Body of pancreas (tissue), 4 donors: ENCODE data around the gene CST11. TPM values are rescaled to one million over a fixed set of nuclear protein-coding genes. Genes with fewer than 3 reads are reported as not detected.

Experiments
- ATAC-seq: fragments of 150-250 bp; one replicate; pipeline ENCODE4 v1.9.1; 2016
- DNase-seq, 4 donors: peaks; one replicate each; pipeline ENCODE4 v3.0.0-alpha.2; 2019
- H3K27ac ChIP-seq, 4 donors: fragments of 200-600 bp; sonication (generic); 1 replicate in 3 of 4; 2 replicates in 1 of 4; pipeline versions ENCODE4 v1.5.1 to v1.6.1; 2016 to 2019; ENCODE audit warnings: mild to moderate bottlenecking in 1 of 4, mixed read lengths in 1 of 4, moderate library complexity in 1 of 4
- H3K27me3 ChIP-seq, 2 donors: fragments of 200-600 bp; sonication (generic); one replicate each; pipeline ENCODE4 v1.6.0; 2016; ENCODE audit warnings: mild to moderate bottlenecking in 1 of 2
- H3K36me3 ChIP-seq, 2 donors: fragments of 200-600 bp; sonication (generic); replicated peaks in 1 of 2; 2 replicates each; pipeline ENCODE4 v1.5.1; 2016; ENCODE audit warnings: low read depth in 2 of 2; ENCODE audit not compliant: insufficient read depth in 1 of 2
- H3K4me1 ChIP-seq: fragments of 200-600 bp; sonication (generic); one replicate; pipeline ENCODE4 v1.6.0; 2016
- H3K4me3 ChIP-seq, 2 donors: fragments of 200-600 bp; sonication (generic); 1 replicate in 1 of 2; 2 replicates in 1 of 2; pipeline ENCODE4 v1.5.1; 2016 to 2019
- H3K9me3 ChIP-seq, 3 donors: fragments of 200-600 bp; sonication (generic); 1 replicate in 2 of 3; 2 replicates in 1 of 3; pipeline ENCODE4 v1.5.1; 2016
- POLR2A ChIP-seq, 3 donors: fragments of 450-650 bp; IDR thresholded peaks; one replicate each; pipeline ENCODE4 v1.6.1; 2016; ENCODE audit warnings: antibody characterized with exemption in 3 of 3, mild to moderate bottlenecking in 2 of 3
- WGBS, 2 donors: methylation state at CpG; one replicate each; pipeline ENCODE4 v1.1.5; 2017; 5-methylcytosine and 5-hydroxymethylcytosine counted together
- intact Hi-C: fragments of 100-400 bp; cut with DNase I; formaldehyde crosslinking; loops from one replicate; pipeline ENCODE4 v1.15.1; 2023
- total RNA-seq, 2 donors: library from RNA; depleted of rRNA; stranded (reverse); fragments of >200 nt; gene quantifications; one replicate each; pipeline ENCODE4 v1.1.0, GENCODE V29; 2016
- TF ChIP-seq, protein P1 (sequence below), 7 experiments: fragments of 450-650 bp in 4 of 7; fragments of 200-600 bp in 3 of 7; sonication (generic) in 3 of 7; IDR thresholded peaks; one replicate each; pipeline ENCODE4 v1.5.1; 2016 to 2019; ENCODE audit warnings: antibody characterized with exemption in 7 of 7

Gene CST11
- total RNA-seq, 2 donors from 2014 or later, result not detected

DNA sequence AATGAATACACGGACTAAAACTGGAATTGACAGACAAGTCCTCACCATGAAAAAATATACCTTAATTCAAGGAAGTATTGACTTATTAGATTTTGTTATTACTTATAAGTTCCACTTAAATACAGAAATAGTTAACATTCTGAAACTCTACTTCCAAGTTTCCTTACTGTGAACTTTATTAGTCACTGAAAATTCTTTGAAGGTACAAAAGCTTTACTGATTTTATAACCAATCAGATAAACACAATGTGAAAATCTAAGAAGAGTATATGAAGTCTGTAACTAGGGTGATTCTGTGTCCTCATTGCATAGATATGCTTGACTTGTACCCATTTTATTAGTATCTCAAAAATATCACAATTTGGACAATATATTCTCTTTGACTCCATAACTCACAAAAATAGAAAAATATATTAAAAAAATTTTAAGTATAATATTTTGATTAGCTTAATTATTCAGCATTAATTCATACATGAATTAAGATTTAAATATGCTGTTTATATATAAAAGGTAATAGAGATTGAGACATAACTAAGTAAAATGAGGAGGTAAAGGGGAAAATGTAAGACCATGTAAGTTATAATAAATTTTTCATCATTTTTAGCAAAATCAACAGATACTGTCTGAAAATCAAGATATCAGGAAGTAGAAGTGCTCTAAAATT, 38.0 kb downstream of the CST11 start:
- WGBS, 2 donors, result 54 to 65% methylated on average over 1 of the region's 1 CpG
- peaks cover 20% of the 10 kb centered on the region for H3K4me1 ChIP-seq
- DNase-seq (no peak), ATAC-seq (no peak)
- no peaks in the 10 kb centered on the region for H3K36me3 ChIP-seq
- intact Hi-C loops, result loop anchor here (10.0 kb wide), 1 partner anchor 70 kb away; no protein-coding TSS in a partner anchor
- no peaks in the 10 kb centered on the region for H3K27me3 ChIP-seq
- TF ChIP-seq, protein P1, sequence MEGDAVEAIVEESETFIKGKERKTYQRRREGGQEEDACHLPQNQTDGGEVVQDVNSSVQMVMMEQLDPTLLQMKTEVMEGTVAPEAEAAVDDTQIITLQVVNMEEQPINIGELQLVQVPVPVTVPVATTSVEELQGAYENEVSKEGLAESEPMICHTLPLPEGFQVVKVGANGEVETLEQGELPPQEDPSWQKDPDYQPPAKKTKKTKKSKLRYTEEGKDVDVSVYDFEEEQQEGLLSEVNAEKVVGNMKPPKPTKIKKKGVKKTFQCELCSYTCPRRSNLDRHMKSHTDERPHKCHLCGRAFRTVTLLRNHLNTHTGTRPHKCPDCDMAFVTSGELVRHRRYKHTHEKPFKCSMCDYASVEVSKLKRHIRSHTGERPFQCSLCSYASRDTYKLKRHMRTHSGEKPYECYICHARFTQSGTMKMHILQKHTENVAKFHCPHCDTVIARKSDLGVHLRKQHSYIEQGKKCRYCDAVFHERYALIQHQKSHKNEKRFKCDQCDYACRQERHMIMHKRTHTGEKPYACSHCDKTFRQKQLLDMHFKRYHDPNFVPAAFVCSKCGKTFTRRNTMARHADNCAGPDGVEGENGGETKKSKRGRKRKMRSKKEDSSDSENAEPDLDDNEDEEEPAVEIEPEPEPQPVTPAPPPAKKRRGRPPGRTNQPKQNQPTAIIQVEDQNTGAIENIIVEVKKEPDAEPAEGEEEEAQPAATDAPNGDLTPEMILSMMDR (IDR thresholded peaks at IDR 0.05), result no peak
- TF ChIP-seq POLR2A (IDR thresholded peaks at IDR 0.05), result no peak
- H3K27ac ChIP-seq, result no peak overlapping the region
- H3K4me3 ChIP-seq, result no peak overlapping the region
- no peaks in the 10 kb centered on the region for H3K9me3 ChIP-seq

DNA sequence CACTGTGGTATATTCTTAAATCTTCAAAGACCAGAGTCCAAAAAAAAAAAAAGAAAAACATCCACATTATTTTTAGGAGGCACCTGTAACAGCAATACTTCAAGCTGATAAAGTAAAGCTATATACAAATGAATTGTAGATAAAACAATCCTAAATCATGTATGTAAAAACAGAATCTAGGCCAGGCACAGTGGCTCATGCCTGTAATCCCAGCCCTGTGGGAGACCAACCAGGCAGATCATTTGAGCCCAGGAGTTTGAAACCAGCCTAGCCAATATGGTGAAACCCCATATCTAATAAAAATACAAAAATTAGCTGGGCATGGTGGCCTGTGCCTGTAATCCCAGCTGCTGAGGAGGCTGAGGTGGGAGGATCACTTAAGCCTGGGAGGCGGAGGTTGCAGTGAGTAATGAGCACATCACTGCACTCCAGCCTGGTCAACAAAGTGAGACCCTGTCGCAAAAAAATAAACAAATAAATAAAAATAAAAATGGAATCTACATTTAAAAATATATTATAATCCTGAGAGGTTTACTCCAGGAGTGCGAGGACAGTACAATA, 38.7 kb downstream of the CST11 start:
- no peak for DNase-seq
- Histone ChIP-seq H3K4me1 (peaks cover 16% of the 10 kb centered on the region), H3K4me3 (no peak overlapping the region), H3K27me3 (no peaks in the 10 kb centered on the region), H3K9me3 (no peaks in the 10 kb centered on the region), H3K27ac (no peak overlapping the region), H3K36me3 (no peaks in the 10 kb centered on the region)
- no peak for TF ChIP-seq POLR2A (IDR thresholded peaks at IDR 0.05)
- TF ChIP-seq, protein P1 (IDR thresholded peaks at IDR 0.05), result no peak
- intact Hi-C loops, result loop anchor here (10.0 kb wide), 1 partner anchor 69 kb away; no protein-coding TSS in a partner anchor
- no peak for ATAC-seq
- 96 to 97% methylated on average over 3 of the region's 3 CpGs for WGBS, 2 donors

DNA sequence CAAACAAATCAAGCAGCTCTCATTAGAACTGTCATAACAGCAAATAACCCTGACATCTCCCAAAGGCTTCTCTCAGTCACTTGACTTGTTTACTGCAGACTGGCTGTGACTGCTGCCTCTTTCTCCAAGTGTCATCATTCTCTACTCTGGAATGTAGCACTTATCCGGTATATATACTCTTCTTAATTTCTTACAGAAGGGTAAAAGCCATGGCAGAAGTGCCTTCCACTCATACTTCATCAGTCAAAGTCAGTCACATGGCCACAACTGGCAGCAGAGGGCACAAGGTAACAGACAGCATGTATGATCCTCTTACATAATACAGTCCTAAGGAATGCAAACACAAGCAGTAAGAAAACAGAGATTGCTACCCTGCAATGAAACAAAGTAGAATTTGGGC, 40.6 kb downstream of the CST11 start:
- DNase-seq (no peak), ATAC-seq (no peak)
- TF ChIP-seq POLR2A (IDR thresholded peaks at IDR 0.05), result no peak
- TF ChIP-seq, protein P1 (IDR thresholded peaks at IDR 0.05), result no peak
- WGBS, 2 donors, result 58 to 61% methylated on average over 1 of the region's 1 CpG
- H3K9me3 ChIP-seq, result no peaks in the 10 kb centered on the region
- no peak overlapping the region for H3K27ac ChIP-seq
- intact Hi-C loops, result loop anchor here (10.0 kb wide), 1 partner anchor 67 kb away; no protein-coding TSS in a partner anchor
- no peaks in the 10 kb centered on the region for H3K27me3 ChIP-seq
- no peak overlapping the region for H3K4me3 ChIP-seq
- peaks cover 19% of the 10 kb centered on the region for H3K4me1 ChIP-seq
- no peaks in the 10 kb centered on the region for H3K36me3 ChIP-seq

- no peaks in the 10 kb centered on the region for H3K27me3 ChIP-seq
- H3K4me3 ChIP-seq, result no peak overlapping the region
- no peaks in the 10 kb centered on the region for H3K36me3 ChIP-seq
- TF ChIP-seq, protein P1 (IDR thresholded peaks at IDR 0.05), result no peak
- TF ChIP-seq POLR2A (IDR thresholded peaks at IDR 0.05), result no peak
- intact Hi-C loops, result loop anchor here (10.0 kb wide), 1 partner anchor 66 kb away; no protein-coding TSS in a partner anchor
- no peak for ATAC-seq
- WGBS, 2 donors, result 87 to 88% methylated on average over 3 of the region's 3 CpGs
- H3K27ac ChIP-seq, result no peak overlapping the region
- no peaks in the 10 kb centered on the region for H3K9me3 ChIP-seq
- no peak for DNase-seq
- peaks cover 19% of the 10 kb centered on the region for H3K4me1 ChIP-seq
Observed at GRCh38 chr20:23410916-23411695, 41.6 kb downstream of the CST11 start.
